Measurements from ENCODE around the gene CKLF. TPM values are rescaled to one million over a fixed set of nuclear protein-coding genes. Genes with fewer than 3 reads are reported as not detected.

The CKLF gene
- total RNA-seq, 1 experiment from 2014 or later: 21.0 TPM

DNA sequence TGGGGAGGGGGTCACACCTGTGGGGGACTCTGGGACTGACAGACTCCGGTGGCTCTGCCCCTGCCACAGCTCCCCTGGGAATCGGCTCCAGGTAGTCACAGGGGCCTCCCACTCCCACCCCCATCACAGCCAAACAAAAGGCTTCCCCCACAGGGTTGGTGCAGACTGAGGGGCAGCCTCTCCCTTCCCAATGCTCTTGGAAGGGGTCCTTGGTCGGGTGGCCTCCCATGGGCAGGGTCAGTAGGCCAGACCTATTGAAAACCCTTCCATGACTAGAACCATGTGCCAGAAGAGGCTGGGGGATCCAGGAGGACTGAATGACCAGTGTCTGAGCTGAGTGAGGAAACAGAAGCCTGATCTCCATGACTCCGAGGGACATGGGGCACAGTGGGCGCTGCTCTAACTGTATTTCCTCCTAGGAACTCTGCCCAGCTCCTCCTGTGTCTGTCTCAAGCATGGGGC lies 31.1 kb upstream of the CKLF start:
- POLR2A ChIA-PET: no interaction called here
- no peak for TF ChIP-seq MXD4 (CRISPR knock-in tag; IDR thresholded peaks at IDR 0.05; ENCODE audit: borderline replicate concordance)
- H3K36me3 Mint-ChIP-seq: no peaks in the 10 kb centered on the region
- no peak overlapping the region for H3K4me3 Mint-ChIP-seq
- no peak overlapping the region for H3K27ac Mint-ChIP-seq
- H3K9me3 Mint-ChIP-seq: no peaks in the 10 kb centered on the region
- ATAC-seq (no peak), DNase-seq (ENCODE audit: low spot score) (no peak)
- H3K4me1 Mint-ChIP-seq: peaks cover 12% of the 10 kb centered on the region
- no peaks in the 10 kb centered on the region for H3K27me3 Mint-ChIP-seq (ENCODE audit: low read depth)
- CTCF ChIA-PET: interaction anchor here (0.6 to 3.3 kb wide), 5 partner anchors 9 to 275 kb away, joined by 3 to 12 read pairs (median 5); no protein-coding TSS in a partner anchor

DNA sequence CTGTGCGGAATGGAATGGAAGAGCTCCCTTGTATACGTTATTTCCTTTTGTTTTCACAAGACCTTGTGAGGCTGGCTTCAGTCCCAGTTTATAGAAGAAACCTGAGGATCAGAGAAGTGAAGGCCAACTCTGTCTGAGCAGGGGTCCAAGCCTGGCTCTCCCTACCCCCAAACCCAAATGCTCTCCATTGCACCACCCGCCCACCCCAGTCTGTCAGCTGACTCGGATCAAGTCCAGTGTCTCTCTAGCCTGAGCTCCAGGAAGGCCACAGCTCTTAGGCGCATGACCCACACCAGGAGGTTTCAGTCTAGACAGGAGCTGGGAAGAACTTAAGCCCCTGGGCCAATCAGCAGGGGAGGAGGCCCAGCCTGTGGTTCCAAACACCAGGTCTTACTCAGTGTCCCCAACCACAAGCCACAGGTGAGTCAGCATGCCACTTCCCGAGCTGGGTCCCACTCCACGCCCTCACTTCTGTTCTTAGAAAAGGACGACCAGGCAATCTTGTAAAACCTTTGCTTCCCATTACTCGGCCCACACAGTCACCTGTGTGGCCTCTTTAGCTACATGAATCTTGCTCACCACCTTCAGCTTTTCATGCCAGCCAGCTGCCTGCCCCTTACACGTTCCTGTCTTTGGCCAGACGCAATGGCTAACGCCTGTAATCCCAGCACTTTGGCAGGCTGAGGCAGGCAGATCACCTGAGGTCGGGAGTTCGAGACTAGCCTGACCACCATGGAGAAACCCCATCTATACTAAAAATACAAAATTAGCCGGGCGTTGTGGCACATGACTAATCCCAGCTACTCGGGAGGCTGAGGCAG lies 30.2 kb upstream of the CKLF start:
- no peaks in the 10 kb centered on the region for H3K27me3 Mint-ChIP-seq (ENCODE audit: low read depth)
- DNase-seq (ENCODE audit: low spot score): no peak
- TF ChIP-seq FOXK1 (CRISPR knock-in tag; IDR thresholded peaks at IDR 0.05) (no peak), EMX1 (CRISPR knock-in tag; IDR thresholded peaks at IDR 0.05) (no peak)
- TF ChIP-seq, protein P1, sequence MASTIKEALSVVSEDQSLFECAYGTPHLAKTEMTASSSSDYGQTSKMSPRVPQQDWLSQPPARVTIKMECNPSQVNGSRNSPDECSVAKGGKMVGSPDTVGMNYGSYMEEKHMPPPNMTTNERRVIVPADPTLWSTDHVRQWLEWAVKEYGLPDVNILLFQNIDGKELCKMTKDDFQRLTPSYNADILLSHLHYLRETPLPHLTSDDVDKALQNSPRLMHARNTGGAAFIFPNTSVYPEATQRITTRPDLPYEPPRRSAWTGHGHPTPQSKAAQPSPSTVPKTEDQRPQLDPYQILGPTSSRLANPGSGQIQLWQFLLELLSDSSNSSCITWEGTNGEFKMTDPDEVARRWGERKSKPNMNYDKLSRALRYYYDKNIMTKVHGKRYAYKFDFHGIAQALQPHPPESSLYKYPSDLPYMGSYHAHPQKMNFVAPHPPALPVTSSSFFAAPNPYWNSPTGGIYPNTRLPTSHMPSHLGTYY (CRISPR knock-in tag; IDR thresholded peaks at IDR 0.05): no peak
- POLR2A ChIA-PET: no interaction called here
- ATAC-seq: no peak
- 0 out of 2 replicates have a peak overlapping the region, but pooled peaks have one; percentile 12 for H3K27ac Mint-ChIP-seq
- H3K4me1 Mint-ChIP-seq: peaks cover 4% of the 10 kb centered on the region
- no peaks in the 10 kb centered on the region for H3K36me3 Mint-ChIP-seq
- no peaks in the 10 kb centered on the region for H3K9me3 Mint-ChIP-seq
- no peak overlapping the region for H3K4me3 Mint-ChIP-seq
- CTCF ChIA-PET: interaction anchor here (0.6 to 3.3 kb wide), 4 partner anchors 10 to 210 kb away, joined by 3 to 12 read pairs (median 4); no protein-coding TSS in a partner anchor

- no peaks in the 10 kb centered on the region; the same call in 1 of the 2 replicates for H3K27me3 Mint-ChIP-seq (ENCODE audit: low read depth)
- no peaks in the 10 kb centered on the region for H3K36me3 Mint-ChIP-seq
- DNase-seq (ENCODE audit: low spot score) (no peak), ATAC-seq (no peak)
- H3K27ac Mint-ChIP-seq: no peak overlapping the region
- H3K4me1 Mint-ChIP-seq: no peaks in the 10 kb centered on the region
- no peaks in the 10 kb centered on the region for H3K9me3 Mint-ChIP-seq
- POLR2A ChIA-PET: no interaction called here
- CTCF ChIA-PET: interaction anchor here (1.9 to 3.3 kb wide), 2 partner anchors 11 to 116 kb away, joined by 5 to 12 read pairs; no protein-coding TSS in a partner anchor
- H3K4me3 Mint-ChIP-seq: no peak overlapping the region
- no peak for TF ChIP-seq ZNF121 (CRISPR knock-in tag; IDR thresholded peaks at IDR 0.05)
- no peak for TF ChIP-seq IRF1 (CRISPR knock-in tag; IDR thresholded peaks at IDR 0.05)
- TF ChIP-seq, protein P2, sequence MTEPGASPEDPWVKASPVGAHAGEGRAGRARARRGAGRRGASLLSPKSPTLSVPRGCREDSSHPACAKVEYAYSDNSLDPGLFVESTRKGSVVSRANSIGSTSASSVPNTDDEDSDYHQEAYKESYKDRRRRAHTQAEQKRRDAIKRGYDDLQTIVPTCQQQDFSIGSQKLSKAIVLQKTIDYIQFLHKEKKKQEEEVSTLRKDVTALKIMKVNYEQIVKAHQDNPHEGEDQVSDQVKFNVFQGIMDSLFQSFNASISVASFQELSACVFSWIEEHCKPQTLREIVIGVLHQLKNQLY (CRISPR knock-in tag; IDR thresholded peaks at IDR 0.05): no peak
- no peak for TF ChIP-seq ZBTB21 (CRISPR knock-in tag; IDR thresholded peaks at IDR 0.05; ENCODE audit: borderline replicate concordance)
- no peak for TF ChIP-seq CREB1 (CRISPR knock-in tag; IDR thresholded peaks at IDR 0.05)
- TF ChIP-seq ARID4B (CRISPR knock-in tag; IDR thresholded peaks at IDR 0.05; ENCODE audit: borderline replicate concordance): no peak
- no peak for TF ChIP-seq EMX1 (CRISPR knock-in tag; IDR thresholded peaks at IDR 0.05)
- TF ChIP-seq, protein P3, sequence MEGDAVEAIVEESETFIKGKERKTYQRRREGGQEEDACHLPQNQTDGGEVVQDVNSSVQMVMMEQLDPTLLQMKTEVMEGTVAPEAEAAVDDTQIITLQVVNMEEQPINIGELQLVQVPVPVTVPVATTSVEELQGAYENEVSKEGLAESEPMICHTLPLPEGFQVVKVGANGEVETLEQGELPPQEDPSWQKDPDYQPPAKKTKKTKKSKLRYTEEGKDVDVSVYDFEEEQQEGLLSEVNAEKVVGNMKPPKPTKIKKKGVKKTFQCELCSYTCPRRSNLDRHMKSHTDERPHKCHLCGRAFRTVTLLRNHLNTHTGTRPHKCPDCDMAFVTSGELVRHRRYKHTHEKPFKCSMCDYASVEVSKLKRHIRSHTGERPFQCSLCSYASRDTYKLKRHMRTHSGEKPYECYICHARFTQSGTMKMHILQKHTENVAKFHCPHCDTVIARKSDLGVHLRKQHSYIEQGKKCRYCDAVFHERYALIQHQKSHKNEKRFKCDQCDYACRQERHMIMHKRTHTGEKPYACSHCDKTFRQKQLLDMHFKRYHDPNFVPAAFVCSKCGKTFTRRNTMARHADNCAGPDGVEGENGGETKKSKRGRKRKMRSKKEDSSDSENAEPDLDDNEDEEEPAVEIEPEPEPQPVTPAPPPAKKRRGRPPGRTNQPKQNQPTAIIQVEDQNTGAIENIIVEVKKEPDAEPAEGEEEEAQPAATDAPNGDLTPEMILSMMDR (IDR thresholded peaks at IDR 0.05): no peak
- no peak for TF ChIP-seq HMGA2 (CRISPR knock-in tag; IDR thresholded peaks at IDR 0.05)
- no peak for TF ChIP-seq USF2 (CRISPR knock-in tag; IDR thresholded peaks at IDR 0.05)
- no peak for TF ChIP-seq TCF7 (CRISPR knock-in tag; IDR thresholded peaks at IDR 0.05; ENCODE audit: low read depth)
- TF ChIP-seq JAZF1 (CRISPR knock-in tag; IDR thresholded peaks at IDR 0.05): no peak
- no peak for TF ChIP-seq ZNF232 (CRISPR knock-in tag; IDR thresholded peaks at IDR 0.05)
Measured at GRCh38 chr16:66522816-66523590, 29.4 kb upstream of the CKLF start.

Data from WTC11 (cell line).